ENCODE results near the gene AATK.

- TF ChIP-seq EZH2 (IDR thresholded peaks at IDR 0.05; ENCODE audit: insufficient read depth, poor library complexity, severe bottlenecking) (no peak), EZH2phosphoT487 (IDR thresholded peaks at IDR 0.05; ENCODE audit: insufficient read depth, low read depth) (no peak)
Measured at GRCh38 chr17:81074875-81075274, 91.1 kb downstream of the AATK start.
